IMR-90 (cell line): ENCODE measurements around the gene JPH3. TPM values are rescaled to one million over a fixed set of nuclear protein-coding genes. Genes with fewer than 3 reads are reported as not detected.

Source experiments
- ATAC-seq: fragments of 200-7000 bp; cut with Tn5 transposase; 2 replicates; pipeline ENCODE4 v1.9.1; 2020; ENCODE audit warnings: low read depth, mild to moderate bottlenecking, moderate library complexity
- BruUV-seq: library from RNA; stranded (reverse); fragments of 400-500 nt; replicated peaks from 2 replicates; lab custom pipeline; 2021; lab: Mats Ljungman, UMichigan
- CTCF ChIA-PET: fragments of 300-600 bp; formaldehyde crosslinking; extraction: SDS; loops from one replicate; lab custom pipeline; 2021; ENCODE audit warnings: antibody characterized with exemption; lab: Yijun Ruan, JAX
- POLR2A ChIA-PET: fragments of 300-600 bp; sonication (Branson Sonifier 250); formaldehyde crosslinking; loops from one replicate; lab custom pipeline; 2022; ENCODE audit warnings: antibody characterized with exemption; ENCODE audit not compliant: unreplicated experiment; lab: Charles Lee
- DNase-seq: peaks from one replicate; pipeline ENCODE4 v3.0.0; 2013
- H2AFZ ChIP-seq: replicated peaks from 2 replicates; pipeline ENCODE3; 2013; ENCODE audit warnings: low read length, mild to moderate bottlenecking; ENCODE audit not compliant: poor library complexity
- H2AK5ac ChIP-seq: 2 replicates; pipeline ENCODE4 v1.6.1; 2013; ENCODE audit warnings: low read depth, low read length, inconsistent platforms
- H2AK9ac ChIP-seq: replicated peaks from 2 replicates; pipeline ENCODE3; 2013; ENCODE audit warnings: mild to moderate bottlenecking, low read depth, low read length, moderate library complexity; ENCODE audit not compliant: poor library complexity
- H2BK120ac ChIP-seq: 2 replicates; pipeline ENCODE4 v1.6.1; 2013; ENCODE audit warnings: low read depth, low read length, inconsistent platforms
- H2BK15ac ChIP-seq: 3 replicates; pipeline ENCODE4 v1.6.1; 2013; ENCODE audit warnings: low read depth, low read length, inconsistent platforms
- H2BK20ac ChIP-seq: 2 replicates; pipeline ENCODE4 v1.6.1; 2013; ENCODE audit warnings: low read depth, mild to moderate bottlenecking, inconsistent platforms, low read length, moderate library complexity
- H2BK5ac ChIP-seq: 2 replicates; pipeline ENCODE4 v1.6.1; 2013; ENCODE audit warnings: mild to moderate bottlenecking, low read depth, low read length, inconsistent platforms; ENCODE audit not compliant: poor library complexity, severe bottlenecking
- H3K14ac ChIP-seq: replicated peaks from 2 replicates; pipeline ENCODE4 v1.6.1; 2013; ENCODE audit warnings: low read depth, low read length, inconsistent platforms
- H3K18ac ChIP-seq: 2 replicates; pipeline ENCODE4 v1.6.1; 2013; ENCODE audit warnings: low read depth, low read length, control low read depth
- H3K23ac ChIP-seq: 2 replicates; pipeline ENCODE4 v1.6.1; 2013; ENCODE audit warnings: low read depth, low read length, inconsistent platforms
- H3K27ac ChIP-seq: 2 replicates; pipeline ENCODE4 v1.5.1; 2013; ENCODE audit warnings: mild to moderate bottlenecking, control low read depth, low read length; ENCODE audit not compliant: insufficient read depth
- H3K27me3 ChIP-seq: 2 replicates; pipeline ENCODE4 v1.6.1; 2013; ENCODE audit warnings: low read length; ENCODE audit not compliant: control insufficient read depth, insufficient read depth
- H3K36me3 ChIP-seq: 2 replicates; pipeline ENCODE4 v1.6.1; 2013; ENCODE audit warnings: low read length, mixed read lengths; ENCODE audit not compliant: control insufficient read depth, insufficient read depth
- H3K4ac ChIP-seq: 2 replicates; pipeline ENCODE4 v1.6.1; 2013; ENCODE audit warnings: low read depth, low read length, inconsistent platforms
- H3K4me1 ChIP-seq: 2 replicates; pipeline ENCODE4 v1.6.1; 2013; ENCODE audit warnings: low read length, mixed read lengths; ENCODE audit not compliant: control insufficient read depth, insufficient read depth
- H3K4me2 ChIP-seq: 2 replicates; pipeline ENCODE4 v1.6.1; 2013; ENCODE audit warnings: low read depth, mild to moderate bottlenecking, control low read depth, low read length, moderate library complexity
- H3K4me3 ChIP-seq: 2 replicates; pipeline ENCODE4 v1.5.1; 2013; ENCODE audit warnings: low read depth, mild to moderate bottlenecking, control low read depth, low read length, moderate library complexity; ENCODE audit not compliant: insufficient read depth
- H3K56ac ChIP-seq: 2 replicates; pipeline ENCODE4 v1.6.1; 2013; ENCODE audit warnings: low read length, inconsistent platforms; ENCODE audit not compliant: insufficient read depth; ENCODE audit errors: extremely low read depth
- H3K79me1 ChIP-seq, 2 experiments: 2 replicates each; pipeline ENCODE4 v1.6.1; 2013; ENCODE audit warnings: low read length in 2 of 2, inconsistent platforms in 1 of 2, low read depth in 1 of 2
- H3K9ac ChIP-seq: 2 replicates; pipeline ENCODE4 v1.6.1; 2013; ENCODE audit warnings: low read depth, low read length, control low read depth
- H3K9me1 ChIP-seq: 2 replicates; pipeline ENCODE4 v1.6.1; 2013; ENCODE audit warnings: low read length, inconsistent platforms; ENCODE audit not compliant: insufficient read depth
- H3K9me3 ChIP-seq: 2 replicates; pipeline ENCODE4 v1.6.1; 2013; ENCODE audit warnings: low read length; ENCODE audit not compliant: control insufficient read depth, insufficient read depth
- H4K20me1 ChIP-seq: 2 replicates; pipeline ENCODE4 v1.6.1; 2013; ENCODE audit warnings: low read length, inconsistent platforms; ENCODE audit not compliant: insufficient read depth
- H4K5ac ChIP-seq: 2 replicates; pipeline ENCODE4 v1.6.1; 2013; ENCODE audit warnings: mild to moderate bottlenecking, low read depth, low read length, control low read depth
- H4K8ac ChIP-seq, 2 experiments: 2 replicates each; pipeline ENCODE4 v1.6.1; 2013; ENCODE audit warnings: low read depth in 2 of 2, low read length in 2 of 2, control low read depth in 1 of 2, inconsistent platforms in 1 of 2
- H4K91ac ChIP-seq: 2 replicates; pipeline ENCODE4 v1.6.1; 2013; ENCODE audit warnings: low read depth, low read length, inconsistent platforms; ENCODE audit not compliant: insufficient read depth
- BHLHE40 ChIP-seq: fragments of 150-350 bp; IDR thresholded peaks from 2 replicates; pipeline ENCODE4 v1.6.1; 2016; ENCODE audit warnings: mild to moderate bottlenecking, low read depth, low read length
- CEBPB ChIP-seq: IDR thresholded peaks from 2 replicates; pipeline ENCODE4 v1.6.1; 2012; ENCODE audit warnings: low read depth, low read length, improper control_type of control experiment
- CHD1 ChIP-seq: IDR thresholded peaks from 2 replicates; pipeline ENCODE4 v1.6.1; 2012; ENCODE audit warnings: low read depth, low read length, improper control_type of control experiment
- CTCF ChIP-seq: conservative IDR thresholded peaks from 2 replicates; pipeline ENCODE4 v1.5.1; 2012; ENCODE audit warnings: mild to moderate bottlenecking, low read depth, low read length, improper control_type of control experiment
- ELK1 ChIP-seq: fragments of 150-350 bp; IDR thresholded peaks from 2 replicates; pipeline ENCODE4 v1.6.1; 2016; ENCODE audit warnings: low read depth, mild to moderate bottlenecking, low read length, moderate library complexity, borderline replicate concordance
- FOS ChIP-seq: fragments of 150-350 bp; IDR thresholded peaks from 2 replicates; pipeline ENCODE4 v1.6.1; 2016; ENCODE audit warnings: low read depth, low read length
- MAFK ChIP-seq: IDR thresholded peaks from 2 replicates; pipeline ENCODE4 v1.6.1; 2012; ENCODE audit warnings: low read depth, low read length, improper control_type of control experiment
- MAZ ChIP-seq: IDR thresholded peaks from 2 replicates; pipeline ENCODE4 v1.6.1; 2012; ENCODE audit warnings: low read depth, mild to moderate bottlenecking, low read length, improper control_type of control experiment, moderate library complexity, borderline replicate concordance
- MXI1 ChIP-seq: IDR thresholded peaks from 2 replicates; pipeline ENCODE4 v1.6.1; 2012; ENCODE audit warnings: low read depth, mild to moderate bottlenecking, low read length, moderate library complexity, borderline replicate concordance
- NFE2L2 ChIP-seq: fragments of 150-350 bp; IDR thresholded peaks from 2 replicates; pipeline ENCODE4 v1.6.1; 2016; ENCODE audit warnings: low read depth, mild to moderate bottlenecking, low read length
- POLR2A ChIP-seq: IDR thresholded peaks from 2 replicates; pipeline ENCODE4 v1.6.1; 2012; ENCODE audit warnings: mild to moderate bottlenecking, low read depth, low read length
- RAD21 ChIP-seq: IDR thresholded peaks from 2 replicates; pipeline ENCODE4 v1.6.1; 2012; ENCODE audit warnings: low read length, improper control_type of control experiment
- RCOR1 ChIP-seq: IDR thresholded peaks from 2 replicates; pipeline ENCODE4 v1.6.1; 2012; ENCODE audit warnings: mild to moderate bottlenecking, low read length, improper control_type of control experiment; ENCODE audit not compliant: insufficient replicate concordance
- RFX5 ChIP-seq: IDR thresholded peaks from 2 replicates; pipeline ENCODE4 v1.8.0; 2012; ENCODE audit warnings: low read depth, mild to moderate bottlenecking, low read length, moderate library complexity
- SMC3 ChIP-seq: fragments of 150-350 bp; IDR thresholded peaks from 2 replicates; pipeline ENCODE4 v1.6.1; 2016; ENCODE audit warnings: low read depth, mild to moderate bottlenecking, antibody characterized with exemption, low read length, moderate library complexity
- USF2 ChIP-seq: fragments of 150-350 bp; IDR thresholded peaks from 2 replicates; pipeline ENCODE4 v1.6.1; 2017; ENCODE audit warnings: mild to moderate bottlenecking, antibody characterized with exemption, low read length, low read depth
- WGBS, 2 experiments: methylation state at CpG; one replicate each; pipeline versions ENCODE4 v1.1.5 to v1.1.7; 2013; ENCODE audit warnings: missing lambda C conversion rate in 2 of 2; ENCODE audit not compliant: insufficient read length in 1 of 2; ENCODE audit errors: extremely low coverage in 2 of 2; 5-methylcytosine and 5-hydroxymethylcytosine counted together
- dilution Hi-C: fragments of 300-500 bp; cut with HindIII; formaldehyde crosslinking; loops from one replicate; pipeline ENCODE4 v1.14.3; 2018; ENCODE audit warnings: low sequenced_read_pairs; ENCODE audit not compliant: unreplicated experiment
- in situ Hi-C: fragments of 300-500 bp; cut with MboI; formaldehyde crosslinking; loops from 3 replicates; pipeline ENCODE4 v1.14.3; 2019; ENCODE audit warnings: low sequenced_read_pairs, inconsistent platforms, mixed read lengths
- intact Hi-C: fragments of 100-400 bp; cut with micrococcal nuclease; formaldehyde crosslinking; loops from 2 replicates; pipeline ENCODE4 v1.10.0; 2022
- polyA plus RNA-seq, 3 experiments: library from polyadenylated mRNA; depleted of rRNA; stranded (reverse); fragments of >200 nt; gene quantifications; 2 replicates each; pipeline ENCODE4 v1.2.3, GENCODE V29; 2012; ENCODE audit warnings: low replicate concordance in 1 of 3
- total RNA-seq: library from RNA; depleted of rRNA; stranded (reverse); fragments of >200 nt; gene quantifications from 2 replicates; pipeline ENCODE4 v1.2.3, GENCODE V29; 2012

JPH3 gene
- total and polyA plus RNA-seq, 2 of the 4 experiments (the other 2 are of a cell fraction) = 0.03 TPM; not detected in 1

DNA sequence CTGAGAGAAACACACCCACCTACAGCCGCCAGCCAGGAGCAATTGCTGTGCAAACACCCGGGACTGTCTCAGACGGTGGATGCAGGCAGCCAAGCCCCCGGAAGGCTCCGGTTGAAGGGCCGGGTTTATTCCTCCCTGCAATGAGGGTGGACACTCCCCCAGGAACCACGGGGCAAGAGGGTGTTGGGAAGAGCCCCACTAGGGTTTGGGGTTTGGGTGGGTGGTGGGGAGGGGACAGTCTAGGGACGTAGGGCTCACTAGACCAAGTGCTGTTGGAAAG lies 19.2 kb downstream of the JPH3 start:
- DNase-seq = no peak
- H3K9me1 ChIP-seq = no peaks in the 10 kb centered on the region
- H3K23ac ChIP-seq = no peak overlapping the region
- H2BK5ac ChIP-seq = no peak overlapping the region
- H3K36me3 ChIP-seq = no peaks in the 10 kb centered on the region
- ChIA-PET POLR2A (no interaction called here), CTCF (no interaction called here)
- peaks cover 64% of the 10 kb centered on the region for H3K27me3 ChIP-seq
- H3K4me2 ChIP-seq = no peak overlapping the region
- no peak overlapping the region for H3K9ac ChIP-seq
- no peak overlapping the region for H4K91ac ChIP-seq
- no peak overlapping the region for H3K4ac ChIP-seq
- H2AFZ ChIP-seq = no peak overlapping the region
- no peaks in the 10 kb centered on the region for H4K20me1 ChIP-seq
- no peaks in the 10 kb centered on the region for H3K9me3 ChIP-seq
- BruUV-seq = no TSS peak
- no peak overlapping the region for H2BK15ac ChIP-seq
- in situ Hi-C loops (no loop called here), dilution Hi-C loops (no loop called here), intact Hi-C loops (no loop called here)
- no peak overlapping the region for H3K56ac ChIP-seq
- TF ChIP-seq RFX5 = no peak
- TF ChIP-seq CHD1 = no peak
- TF ChIP-seq ELK1 = no peak
- TF ChIP-seq NFE2L2 = no peak
- TF ChIP-seq SMC3 = no peak
- TF ChIP-seq MAZ = no peak
- no peak for TF ChIP-seq FOS
- no peak for TF ChIP-seq USF2
- no peak for TF ChIP-seq BHLHE40
- TF ChIP-seq CTCF = no peak
- TF ChIP-seq POLR2A = no peak
- TF ChIP-seq MXI1 = no peak
- TF ChIP-seq CEBPB = no peak
- TF ChIP-seq MAFK = no peak
- TF ChIP-seq RCOR1 = no peak
- TF ChIP-seq RAD21 = no peak
- no peak overlapping the region for H3K27ac ChIP-seq
- no peaks in the 10 kb centered on the region for H3K4me1 ChIP-seq
- no peak overlapping the region for H4K8ac ChIP-seq
- H3K18ac ChIP-seq = no peak overlapping the region
- 50% methylated on average over 2 of the region's 8 CpGs; no CpG with 5 or more reads in 1 of the 2 experiments for WGBS, 2 experiments
- no peak overlapping the region for H3K14ac ChIP-seq
- H3K79me1 ChIP-seq = no peaks in the 10 kb centered on the region
- no peak overlapping the region for H3K4me3 ChIP-seq
- H2BK20ac ChIP-seq = no peak overlapping the region
- ATAC-seq = no peak
- no peak overlapping the region for H2AK5ac ChIP-seq
- H4K5ac ChIP-seq = no peak overlapping the region
- H2AK9ac ChIP-seq = no peak overlapping the region
- H2BK120ac ChIP-seq = no peak overlapping the region
